Heart left ventricle (tissue), 13 donors: Measurements from ENCODE around the gene OSBPL10.

Experiments used
- CTCF ChIP-seq, 12 donors: fragments of 200-600 bp; sonication (generic) in 4 of 12; IDR thresholded peaks; one replicate each; pipeline versions ENCODE4 v1.5.0 to v1.8.0; 2018 to 2022; ENCODE audit warnings: antibody characterized with exemption in 12 of 12, mild to moderate bottlenecking in 5 of 12
- POLR2A ChIP-seq, 2 donors: fragments of 450-650 bp; IDR thresholded peaks; one replicate each; pipeline ENCODE4 v1.6.1; 2017; ENCODE audit warnings: antibody characterized with exemption in 2 of 2, mild to moderate bottlenecking in 2 of 2, moderate library complexity in 2 of 2
- donor health status: ischemic (EF 13 %, LVEDD 7.1; RV severe dilation, severe dysfunction).
- donor health status: DM: no; HTN: yes; CAD: no.
- donor health status: DM: no; HTN: no; CAD: no.
- donor health status: ischemic (EF 25% LVEDD 6.9; RV normal size, moderate dysfunction).
- donor health status: ischemic (EF 25% LVEDD 5.7; RV mildly dilated, moderate dysfunction).
- donor health status: ischemic (EF 35%, LVEDD 5.7; RV mildly dilated, moderate dysfunction).
- donor health status: nonischemic (EF 11% LVEDD 7.7; RV severe dilation, severe dysfunction).
- donor health status: DM: yes; HTN: yes; CAD: no.
- donor health status: PGD.
- donor health status: ischemic (EF 29% LVEDD 5.4; RV normal size, mild dysfunction).
- donor health status: nonischemic (EF 23%, LVEDD 6.1; RV moderate dilation, normal function).

DNA sequence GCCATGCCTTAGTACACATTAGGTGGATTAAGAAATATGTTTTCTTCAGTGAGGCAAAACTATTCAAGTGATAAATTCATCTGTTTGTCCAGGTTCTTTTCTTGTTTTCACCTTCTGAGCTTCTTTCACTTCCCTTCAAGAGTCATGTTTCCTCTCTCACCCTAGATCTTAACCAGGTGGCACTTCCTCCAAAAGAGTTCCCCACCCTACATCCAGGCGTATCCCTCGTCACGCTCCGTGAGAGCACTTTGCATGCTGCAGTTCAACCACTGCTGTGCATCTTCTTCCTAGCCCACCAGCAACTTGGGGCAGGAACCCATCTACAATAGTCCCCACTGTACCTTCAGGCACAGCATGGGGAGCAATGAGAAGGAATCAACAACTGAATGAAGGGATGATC lies 28.9 kb downstream of the OSBPL10 start:
- TF ChIP-seq CTCF (IDR thresholded peaks at IDR 0.05) (no peak), POLR2A (IDR thresholded peaks at IDR 0.05) (no peak)
